ENCODE measurements around the gene CDO1. TPM values are rescaled to one million over a fixed set of nuclear protein-coding genes. Genes with fewer than 3 reads are reported as not detected.

Gene CDO1
- 9.9 to 13.1 TPM (median 11.8 TPM) in 3 replicates for total RNA-seq

- peak; percentile 42 to 72 for DNase-seq (ENCODE audit: low spot score in 2 of 2, unreplicated experiment in 2 of 2)
- Mint-ChIP-seq H3K4me3 (peak within 1 kb of the TSS; percentile 93), H3K9me3 (no peaks in the 10 kb centered on the region), H3K4me1 (peaks cover 24% of the 10 kb centered on the region), H3K27me3 (ENCODE audit: low read depth) (peaks cover 28% of the 10 kb centered on the region), H3K27ac (peak within 1 kb of the TSS; percentile 93), H3K36me3 (no peaks in the 10 kb centered on the region)
- TF ChIP-seq CTCF (IDR thresholded peaks at IDR 0.05; ENCODE audit: unreplicated experiment) = no peak
Measured at GRCh38 chr5:115816226-115817081, at the start of gene CDO1. CDO1 (minus strand) TSS chr5:115816659; CDS start chr5:115816397, 262 bp downstream.

GRCh38 chr5:115859378-115859777, 42.9 kb upstream of the CDO1 start:
- Mint-ChIP-seq H3K9me3 (peaks cover 13% of the 10 kb centered on the region), H3K36me3 (peaks cover 5% of the 10 kb centered on the region), H3K4me3 (no peak overlapping the region), H3K27ac (no peak overlapping the region), H3K27me3 (ENCODE audit: low read depth) (no peaks in the 10 kb centered on the region), H3K4me1 (peaks cover 16% of the 10 kb centered on the region)
- no peak for TF ChIP-seq CTCF (IDR thresholded peaks at IDR 0.05; ENCODE audit: unreplicated experiment)
- DNase-seq (ENCODE audit: low spot score in 2 of 2, unreplicated experiment in 2 of 2) = no peak

- Mint-ChIP-seq H3K27me3 (ENCODE audit: low read depth) (no peaks in the 10 kb centered on the region), H3K27ac (no peak overlapping the region), H3K4me1 (peaks cover 16% of the 10 kb centered on the region), H3K9me3 (peaks cover 11% of the 10 kb centered on the region), H3K4me3 (no peak overlapping the region), H3K36me3 (peaks cover 9% of the 10 kb centered on the region)
- TF ChIP-seq CTCF (IDR thresholded peaks at IDR 0.05; ENCODE audit: unreplicated experiment) = no peak
- DNase-seq (ENCODE audit: low spot score in 2 of 2, unreplicated experiment in 2 of 2) = no peak
Measured at GRCh38 chr5:115858396-115858795, 41.9 kb upstream of the CDO1 start.

- Mint-ChIP-seq H3K4me1 (peaks cover 16% of the 10 kb centered on the region), H3K27me3 (ENCODE audit: low read depth) (no peaks in the 10 kb centered on the region), H3K36me3 (peaks cover 13% of the 10 kb centered on the region), H3K9me3 (peaks cover 16% of the 10 kb centered on the region), H3K4me3 (no peak overlapping the region), H3K27ac (peak overlapping the region; percentile 53)
- DNase-seq (ENCODE audit: low spot score in 2 of 2, unreplicated experiment in 2 of 2) = no peak
- no peak for TF ChIP-seq CTCF (IDR thresholded peaks at IDR 0.05; ENCODE audit: unreplicated experiment)
Measured at GRCh38 chr5:115857626-115858349, 41.3 kb upstream of the CDO1 start.

GRCh38 chr5:115857057-115857479, 40.6 kb upstream of the CDO1 start:
- H3K9me3 Mint-ChIP-seq = peaks cover 16% of the 10 kb centered on the region
- no peaks in the 10 kb centered on the region for H3K27me3 Mint-ChIP-seq (ENCODE audit: low read depth)
- no peak overlapping the region for H3K4me3 Mint-ChIP-seq
- peak overlapping the region; percentile 13 for H3K27ac Mint-ChIP-seq
- no peak for TF ChIP-seq CTCF (IDR thresholded peaks at IDR 0.05; ENCODE audit: unreplicated experiment)
- peaks cover 13% of the 10 kb centered on the region for H3K36me3 Mint-ChIP-seq
- peaks cover 16% of the 10 kb centered on the region for H3K4me1 Mint-ChIP-seq
- DNase-seq (ENCODE audit: low spot score in 2 of 2, unreplicated experiment in 2 of 2) = no peak
